SU-DHL-6 (cell line): Measurements from ENCODE around the gene ZCCHC13.

Experiments
- EZH2phosphoT487 ChIP-seq: fragments of 200-600 bp; sonication (generic), shearing (Covaris generic); conservative IDR thresholded peaks from 2 replicates; pipeline ENCODE4 v1.6.1; 2018; ENCODE audit warnings: mild to moderate bottlenecking, antibody characterized with exemption, low read length, moderate library complexity, mixed read lengths
- TF ChIP-seq, protein P1 (sequence below): fragments of 200-600 bp; sonication (generic); IDR thresholded peaks from one replicate; pipeline ENCODE4 v1.5.1; 2017; ENCODE audit warnings: antibody characterized with exemption, mild to moderate bottlenecking, low read length, moderate library complexity; ENCODE audit not compliant: insufficient read depth, poor library complexity, severe bottlenecking

DNA sequence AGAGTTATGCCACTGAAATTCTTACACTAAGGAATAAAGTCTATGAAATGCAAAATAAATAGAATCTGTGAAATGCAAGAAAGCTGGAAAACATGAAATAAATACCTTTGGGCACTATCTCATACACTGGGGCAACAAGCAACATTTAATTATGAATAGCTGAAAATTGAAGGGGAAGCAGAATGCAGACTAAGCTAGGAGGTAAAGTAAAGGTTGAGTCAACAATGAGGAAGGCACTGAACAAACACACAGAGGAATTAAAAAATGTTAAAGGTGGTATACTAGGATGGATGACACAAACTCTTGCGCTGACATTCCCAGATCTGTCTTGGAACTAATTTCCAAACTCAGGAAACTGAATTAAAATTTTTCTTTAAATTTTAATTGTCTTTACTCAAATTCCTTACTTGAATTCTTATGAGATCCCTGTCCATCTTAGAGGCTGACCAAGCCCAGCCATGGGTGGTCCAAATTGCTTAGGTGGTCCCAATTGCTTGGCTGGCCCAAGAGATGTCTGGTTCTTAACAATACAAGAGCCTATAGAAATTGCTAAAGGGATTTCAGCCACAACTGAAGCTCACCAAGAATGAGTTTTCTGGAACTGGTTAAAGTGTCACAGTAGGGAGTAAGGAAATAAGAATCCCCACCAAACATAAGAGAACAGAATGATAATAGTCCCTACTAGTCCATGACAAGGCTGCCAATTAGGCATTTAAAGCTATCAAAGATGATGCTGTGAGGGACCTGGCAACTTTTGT lies 41.3 kb upstream of the ZCCHC13 start:
- TF ChIP-seq, protein P1, sequence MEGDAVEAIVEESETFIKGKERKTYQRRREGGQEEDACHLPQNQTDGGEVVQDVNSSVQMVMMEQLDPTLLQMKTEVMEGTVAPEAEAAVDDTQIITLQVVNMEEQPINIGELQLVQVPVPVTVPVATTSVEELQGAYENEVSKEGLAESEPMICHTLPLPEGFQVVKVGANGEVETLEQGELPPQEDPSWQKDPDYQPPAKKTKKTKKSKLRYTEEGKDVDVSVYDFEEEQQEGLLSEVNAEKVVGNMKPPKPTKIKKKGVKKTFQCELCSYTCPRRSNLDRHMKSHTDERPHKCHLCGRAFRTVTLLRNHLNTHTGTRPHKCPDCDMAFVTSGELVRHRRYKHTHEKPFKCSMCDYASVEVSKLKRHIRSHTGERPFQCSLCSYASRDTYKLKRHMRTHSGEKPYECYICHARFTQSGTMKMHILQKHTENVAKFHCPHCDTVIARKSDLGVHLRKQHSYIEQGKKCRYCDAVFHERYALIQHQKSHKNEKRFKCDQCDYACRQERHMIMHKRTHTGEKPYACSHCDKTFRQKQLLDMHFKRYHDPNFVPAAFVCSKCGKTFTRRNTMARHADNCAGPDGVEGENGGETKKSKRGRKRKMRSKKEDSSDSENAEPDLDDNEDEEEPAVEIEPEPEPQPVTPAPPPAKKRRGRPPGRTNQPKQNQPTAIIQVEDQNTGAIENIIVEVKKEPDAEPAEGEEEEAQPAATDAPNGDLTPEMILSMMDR, result no peak
- TF ChIP-seq EZH2phosphoT487, result no peak
